GM18508 (cell line): Measurements from ENCODE around the gene MALRD1.

Experiments used
- ATAC-seq: cut with Tn5 transposase; IDR thresholded peaks from one replicate; pipeline ENCODE4 v1.9.1; 2021; ENCODE audit warnings: moderate number of reproducible peaks; ENCODE audit not compliant: insufficient read depth, unreplicated experiment

MALRD1 gene

DNA sequence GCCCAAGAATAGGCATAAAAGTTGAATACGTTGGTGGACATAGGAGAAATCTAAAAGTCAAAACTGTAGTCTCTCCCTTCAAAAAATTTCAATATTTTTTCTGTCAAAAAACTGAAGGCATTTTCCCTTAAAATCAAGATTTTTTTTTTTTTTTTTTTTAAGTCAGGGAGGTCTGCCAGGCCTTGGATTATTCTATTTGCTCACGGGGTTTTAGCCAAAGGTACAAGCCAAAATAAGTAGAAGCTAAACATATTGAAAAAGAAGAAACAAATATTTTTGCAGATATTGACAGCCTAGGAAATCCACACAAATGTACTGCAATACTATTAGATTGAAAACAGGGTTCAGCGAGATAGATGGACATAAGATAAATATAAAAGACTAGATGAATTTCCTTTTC lies 577.6 kb downstream of the MALRD1 start:
- ATAC-seq = no peak

DNA sequence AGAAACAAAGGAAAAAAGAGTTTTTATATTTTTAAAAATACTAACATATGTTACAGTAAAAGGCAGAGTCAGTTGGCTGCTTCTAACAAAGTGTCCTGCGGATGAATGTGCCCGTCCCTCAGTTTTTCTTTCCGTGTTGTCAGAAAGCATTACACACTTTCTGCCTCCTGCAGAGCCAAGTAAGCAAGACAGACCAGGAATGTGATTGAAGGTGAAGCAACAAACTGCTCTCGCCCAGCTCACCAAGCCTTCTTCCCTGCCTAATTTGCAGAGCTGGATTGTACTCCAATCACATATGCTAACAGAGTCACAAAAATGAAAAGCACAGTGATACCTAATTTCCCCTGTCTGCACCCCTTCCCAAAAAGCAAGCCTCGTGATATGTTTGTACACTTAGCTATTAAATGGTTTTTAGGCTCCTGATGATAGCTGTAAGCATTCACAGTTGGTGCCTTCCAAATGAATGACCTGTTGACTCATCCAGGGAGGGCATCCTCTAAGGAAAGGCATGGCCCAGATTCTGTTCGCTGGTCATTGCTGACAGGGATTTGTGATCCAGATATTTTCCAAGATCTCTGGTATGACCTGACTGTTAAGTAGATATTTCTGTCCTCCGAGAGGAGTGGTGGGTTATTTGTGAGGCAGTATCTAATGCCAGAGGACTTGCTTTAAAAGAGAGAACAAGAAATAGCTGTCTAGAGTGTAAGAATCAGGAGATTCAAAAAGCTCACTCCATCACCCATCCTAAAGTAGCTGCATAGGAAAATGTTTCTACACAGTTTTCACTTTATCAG lies 580.4 kb downstream of the MALRD1 start:
- ATAC-seq = no peak

DNA sequence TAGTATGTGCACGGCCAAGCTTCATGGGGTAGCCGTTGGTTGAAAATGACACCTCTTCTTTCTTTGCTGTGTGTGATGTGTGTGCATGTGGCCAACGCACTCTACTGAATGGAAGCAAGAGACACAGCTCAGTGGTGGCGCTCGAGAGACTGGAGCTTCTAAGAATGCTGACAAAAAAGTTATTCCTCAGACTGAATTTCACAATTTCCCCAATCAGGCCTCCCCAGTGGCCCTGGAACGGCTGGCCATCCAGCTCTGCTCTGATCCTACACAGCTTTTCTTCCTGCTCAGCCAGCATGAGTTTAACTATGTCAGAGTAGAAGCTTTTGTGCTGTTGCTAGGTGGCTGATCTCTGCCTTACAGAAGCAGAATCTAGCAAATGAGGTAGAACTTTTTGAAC lies 581.0 kb downstream of the MALRD1 start:
- ATAC-seq = no peak

DNA sequence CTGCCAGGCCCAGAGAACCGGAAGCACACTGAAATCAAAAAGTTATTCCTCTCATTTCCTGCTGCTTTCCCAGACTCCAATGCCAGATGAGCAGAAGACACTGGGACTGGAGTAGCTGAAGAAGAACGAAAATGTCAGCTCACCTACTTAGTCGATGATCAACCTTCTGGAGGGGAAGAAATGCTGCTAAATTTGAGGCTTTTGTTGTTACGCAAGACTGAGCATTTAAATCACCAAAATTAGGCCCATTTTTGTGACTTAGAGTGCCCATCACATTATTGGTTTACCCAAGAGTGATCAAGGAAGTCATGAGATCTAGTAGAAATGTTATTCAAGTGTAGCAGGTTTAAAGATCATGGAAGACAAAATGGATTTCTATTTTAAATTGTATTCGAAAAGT lies 585.6 kb downstream of the MALRD1 start:
- no peak for ATAC-seq

DNA sequence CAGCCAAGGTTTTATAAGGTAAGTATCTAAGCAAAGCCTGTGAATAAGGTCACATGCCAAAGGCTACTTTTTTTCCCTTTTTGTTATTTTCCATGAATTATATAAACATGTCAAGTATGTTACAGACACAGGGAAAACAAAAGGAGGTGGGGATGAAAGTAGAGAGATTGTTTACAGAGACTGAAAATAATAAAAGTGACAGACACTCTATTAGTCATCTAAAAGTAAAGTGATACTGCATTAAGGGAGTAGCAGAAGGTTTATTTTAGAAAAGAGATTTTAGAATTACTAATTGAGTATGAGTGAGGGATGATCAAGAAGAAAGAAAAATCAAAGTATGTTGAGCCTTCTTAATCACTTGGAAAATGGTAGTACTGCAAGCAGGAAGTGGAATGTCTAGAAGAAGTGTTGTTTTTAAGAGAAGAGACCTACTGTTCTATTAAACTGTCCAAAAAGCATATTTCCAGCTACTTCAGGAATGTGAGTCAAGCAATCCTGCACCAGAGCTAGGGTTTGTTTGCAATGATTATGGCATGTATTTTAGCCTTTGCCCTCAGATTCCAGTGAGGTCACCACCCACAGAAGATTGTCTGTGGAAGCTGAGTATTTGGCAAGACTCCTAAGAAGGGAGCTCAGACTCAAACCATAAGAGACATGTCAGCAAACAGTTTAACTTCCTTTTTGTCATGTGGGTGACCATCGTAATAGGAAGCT lies 589.7 kb downstream of the MALRD1 start:
- no peak for ATAC-seq

DNA sequence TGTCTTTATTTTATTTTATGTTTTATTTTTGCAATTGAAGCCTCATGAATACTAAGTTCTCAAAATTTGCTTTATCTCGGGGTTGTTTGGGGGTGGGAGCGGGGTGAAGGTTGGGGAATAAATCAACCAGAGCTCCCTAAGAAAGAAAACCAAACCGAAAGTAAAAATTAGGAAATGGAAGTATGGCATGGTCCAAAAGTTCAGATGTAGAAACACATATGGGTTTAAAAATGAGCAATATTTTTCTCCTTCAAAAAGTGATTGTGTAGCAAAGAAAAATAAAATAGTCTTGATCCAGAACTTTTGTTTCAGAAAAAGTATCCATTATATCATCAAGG lies 590.3 kb downstream of the MALRD1 start:
- no peak for ATAC-seq

DNA sequence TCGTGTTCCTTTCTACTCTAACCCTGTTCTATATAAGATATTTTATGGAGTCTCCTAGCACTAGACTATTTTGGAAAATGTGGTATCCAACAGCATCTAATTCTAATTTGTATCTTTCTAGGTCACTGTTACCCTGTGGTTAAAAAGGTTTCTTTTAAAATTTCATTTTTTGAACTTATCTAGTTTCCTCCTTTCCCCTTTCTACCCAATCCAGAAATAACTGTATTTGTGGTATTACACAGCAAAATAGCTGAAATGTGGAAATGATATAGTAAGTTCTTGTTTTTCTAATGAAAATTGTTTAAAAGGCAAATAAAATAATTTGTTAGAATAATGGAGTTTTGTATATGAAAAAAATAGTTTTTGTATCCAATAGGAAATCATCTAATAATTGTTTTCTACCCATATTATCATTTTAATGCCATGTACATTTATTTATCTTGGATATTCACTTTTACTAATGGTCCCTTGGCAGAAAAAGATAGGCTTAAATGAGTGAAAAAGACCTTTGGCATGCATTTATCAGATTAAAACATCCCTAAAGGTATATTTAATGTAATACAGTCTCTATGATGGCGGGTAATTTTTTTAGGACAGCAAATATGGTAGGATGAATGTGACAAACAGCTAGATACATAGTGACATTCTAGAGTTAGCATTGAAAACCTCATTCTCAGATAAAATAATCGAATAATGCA lies 592.1 kb downstream of the MALRD1 start:
- no peak for ATAC-seq

DNA sequence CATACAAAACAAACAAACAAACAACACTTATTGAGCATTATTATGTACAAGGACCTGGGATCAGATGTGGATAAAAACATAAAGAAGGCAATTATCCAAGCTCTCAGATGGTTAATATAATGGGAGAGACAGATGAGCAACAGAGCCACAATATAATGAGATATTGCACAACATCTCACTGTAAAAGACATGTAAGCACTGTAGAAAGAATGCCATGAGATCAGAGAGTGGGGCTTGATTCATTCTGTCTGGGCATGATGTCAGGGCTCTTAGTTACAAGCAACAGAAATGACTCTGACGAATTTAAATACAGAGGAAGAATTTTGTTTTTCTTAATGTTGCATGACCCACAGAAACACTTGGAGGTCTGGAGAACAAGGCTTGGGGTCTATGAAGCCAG lies 602.9 kb downstream of the MALRD1 start:
- no peak for ATAC-seq

DNA sequence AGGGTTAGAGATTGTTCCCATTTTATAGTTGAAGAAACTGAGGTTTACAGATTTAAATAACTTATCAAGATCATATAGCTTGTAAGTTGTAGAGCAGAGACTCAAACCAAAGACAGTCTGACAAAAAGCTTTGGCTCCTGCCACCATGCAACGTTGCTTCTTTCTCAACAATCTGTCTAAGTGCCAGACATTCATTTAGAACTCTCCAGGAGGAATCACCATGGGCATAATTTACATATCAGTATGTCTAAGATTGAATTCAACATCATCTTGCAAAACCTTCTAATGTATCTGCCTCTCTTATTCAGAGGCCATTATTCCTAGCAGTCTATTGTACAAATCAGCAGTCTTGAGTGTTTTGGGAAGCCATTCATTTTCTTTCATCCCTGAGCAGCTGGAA lies 604.1 kb downstream of the MALRD1 start:
- ATAC-seq = no peak

DNA sequence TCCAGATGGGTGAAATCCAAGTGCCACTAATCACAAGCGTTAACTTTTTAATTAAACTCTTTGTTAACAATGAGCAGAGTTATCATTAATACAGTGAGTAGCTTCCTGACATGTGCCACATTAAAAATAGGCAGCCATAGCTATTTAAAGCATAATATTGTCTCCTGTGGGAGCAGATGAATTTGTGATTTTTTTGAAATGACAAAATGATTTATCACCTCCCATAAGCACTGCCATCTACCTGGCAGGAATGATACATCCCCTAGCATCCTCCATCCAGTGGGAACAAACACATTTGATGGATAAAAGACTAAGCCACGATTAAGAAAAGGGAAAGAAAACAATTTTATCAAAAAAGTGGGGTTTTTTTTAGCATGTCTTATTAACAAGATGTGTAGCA lies 605.3 kb downstream of the MALRD1 start:
- ATAC-seq = no peak

DNA sequence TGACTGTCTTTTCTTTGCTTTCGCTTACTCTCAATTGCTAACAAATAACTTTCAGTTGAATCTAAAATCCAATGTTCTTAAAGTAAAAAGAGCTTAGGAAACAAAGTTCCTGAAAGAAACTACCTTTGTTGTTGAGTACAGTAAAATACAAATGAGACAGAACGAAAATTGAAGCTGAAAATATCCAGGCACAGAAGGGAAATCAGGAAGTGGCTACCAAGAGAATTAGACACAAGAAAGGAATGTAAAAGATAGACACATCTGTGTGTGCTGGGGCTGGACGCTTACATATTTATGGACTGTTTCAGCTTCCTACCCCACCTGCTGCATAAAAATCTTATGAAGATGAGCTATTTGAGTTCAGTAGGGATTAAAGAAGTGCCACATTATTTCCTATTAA lies 606.0 kb downstream of the MALRD1 start:
- no peak for ATAC-seq

DNA sequence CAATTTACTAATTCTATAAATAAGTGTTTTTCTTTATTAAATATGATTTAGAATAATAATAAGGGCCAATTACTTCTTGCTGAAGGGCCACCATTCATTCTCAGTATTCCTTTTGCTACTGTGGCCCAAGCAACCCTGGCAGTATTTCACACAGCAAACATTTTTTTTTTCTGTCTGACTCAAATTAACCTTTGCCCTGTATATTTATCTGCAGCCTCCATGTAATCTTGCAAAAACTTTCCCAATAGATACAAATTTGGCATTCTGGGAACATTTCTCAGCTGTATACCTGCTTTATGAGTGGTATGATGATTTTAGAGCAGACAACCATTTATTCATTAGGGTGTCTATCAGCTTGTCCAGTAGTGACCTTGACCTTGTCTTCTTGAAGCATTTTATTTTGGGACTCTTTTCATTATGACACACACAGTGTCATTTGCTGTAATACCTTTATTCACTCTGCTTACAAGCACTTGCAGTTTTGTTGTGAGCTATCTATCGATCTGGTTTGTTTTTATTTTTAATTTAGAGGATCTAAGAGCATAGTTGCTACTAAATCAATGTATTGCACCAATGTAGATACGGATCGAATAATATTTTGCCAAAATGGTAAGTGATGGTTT lies 607.9 kb downstream of the MALRD1 start:
- ATAC-seq = no peak

DNA sequence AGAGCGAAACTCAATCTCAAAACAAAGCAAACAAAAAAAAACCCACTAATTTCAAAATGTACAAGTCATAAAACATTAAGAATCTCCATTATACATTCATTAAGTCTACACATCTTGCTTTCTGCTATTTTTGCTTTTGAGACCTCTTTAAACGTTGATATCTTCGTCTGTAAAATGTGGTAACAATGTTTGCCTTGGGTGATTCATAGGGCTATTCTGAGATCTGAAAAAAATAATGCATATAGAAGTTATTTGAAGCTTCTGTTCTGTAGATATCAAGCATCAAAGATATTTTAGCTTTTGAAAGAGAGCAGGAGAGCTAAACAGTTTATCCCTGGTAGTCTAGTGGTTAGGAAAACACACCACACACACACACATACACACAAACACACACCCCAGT lies 609.5 kb downstream of the MALRD1 start:
- no peak for ATAC-seq

DNA sequence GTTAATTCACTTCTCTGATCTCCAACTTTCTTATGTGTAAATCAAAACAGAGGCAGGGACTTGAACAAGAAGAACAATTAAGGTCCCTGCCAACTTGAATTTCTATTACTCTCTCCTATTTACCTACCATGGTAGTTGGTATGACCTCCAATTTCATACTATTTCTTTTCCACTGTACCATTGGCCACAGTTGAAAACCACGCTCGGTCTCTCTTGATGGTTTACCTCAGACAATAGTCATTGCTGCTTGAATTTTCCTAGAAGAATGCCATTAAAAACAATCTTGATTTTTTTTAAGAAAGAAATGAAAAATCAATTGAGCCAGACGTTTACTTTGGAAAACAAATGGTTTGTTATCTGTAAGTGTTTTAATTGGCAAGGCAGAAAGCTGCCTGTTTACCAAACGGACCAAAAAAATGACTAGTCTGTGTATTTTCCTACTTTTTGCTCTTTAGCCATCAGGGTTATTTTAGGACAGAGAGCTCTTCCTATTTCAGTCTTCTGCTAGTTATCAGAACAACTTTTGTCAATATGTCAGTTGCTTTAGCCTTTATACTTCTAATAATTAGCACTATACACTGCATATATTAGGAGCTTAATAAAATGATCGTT lies 610.1 kb downstream of the MALRD1 start:
- ATAC-seq = no peak

DNA sequence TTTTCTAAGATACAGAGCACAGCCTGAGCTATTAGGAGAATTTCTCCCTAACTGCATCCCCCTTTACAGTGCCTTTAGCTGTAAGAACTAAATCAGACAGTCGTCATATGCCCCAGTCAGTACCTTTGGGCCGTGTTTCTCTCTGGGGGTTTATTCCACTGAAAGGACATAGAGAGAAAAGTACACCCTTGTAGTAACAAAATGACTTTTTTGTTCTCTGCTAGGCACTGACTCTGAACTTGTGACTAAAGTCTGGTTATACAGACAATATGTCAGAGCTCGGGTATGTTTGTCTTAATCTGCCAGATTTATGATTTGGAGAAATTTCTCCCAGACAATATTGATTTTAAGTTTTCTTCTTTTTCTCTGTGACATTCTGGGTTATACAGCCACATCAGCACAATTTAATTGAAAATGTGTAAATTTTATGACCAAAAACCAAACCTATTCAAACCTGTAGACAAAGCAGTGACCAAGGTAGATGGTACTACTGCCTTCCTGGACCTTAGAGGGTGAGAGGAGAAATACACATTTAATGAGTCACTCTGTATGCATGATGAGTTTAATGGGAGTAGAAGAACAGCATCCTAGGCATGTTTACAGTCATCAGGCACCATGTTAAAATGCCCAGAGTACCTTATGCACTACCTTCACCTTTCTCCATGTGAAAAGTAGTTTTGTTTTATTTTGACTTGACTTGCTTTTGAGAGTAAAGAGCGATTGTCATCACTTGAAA lies 611.5 kb downstream of the MALRD1 start:
- no peak for ATAC-seq

DNA sequence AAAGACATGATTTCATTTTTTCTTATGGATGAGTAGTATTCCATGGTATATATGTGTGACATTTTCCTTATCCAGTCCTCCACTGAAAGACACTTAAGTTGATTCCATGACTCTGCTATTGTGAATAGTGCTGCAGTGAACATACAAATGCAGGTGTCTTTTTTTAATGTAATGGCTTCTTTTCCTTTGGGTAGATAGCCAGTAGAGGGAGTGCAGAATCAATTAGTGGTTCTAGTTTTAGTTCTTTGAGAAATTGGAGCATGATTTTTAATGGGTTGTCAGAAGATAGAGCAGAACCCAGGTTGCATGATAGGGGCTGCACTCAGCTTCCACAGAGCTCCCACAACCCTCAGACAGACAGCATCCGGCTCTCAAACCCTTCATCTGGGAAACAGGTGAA lies 614.7 kb downstream of the MALRD1 start:
- ATAC-seq = no peak

DNA sequence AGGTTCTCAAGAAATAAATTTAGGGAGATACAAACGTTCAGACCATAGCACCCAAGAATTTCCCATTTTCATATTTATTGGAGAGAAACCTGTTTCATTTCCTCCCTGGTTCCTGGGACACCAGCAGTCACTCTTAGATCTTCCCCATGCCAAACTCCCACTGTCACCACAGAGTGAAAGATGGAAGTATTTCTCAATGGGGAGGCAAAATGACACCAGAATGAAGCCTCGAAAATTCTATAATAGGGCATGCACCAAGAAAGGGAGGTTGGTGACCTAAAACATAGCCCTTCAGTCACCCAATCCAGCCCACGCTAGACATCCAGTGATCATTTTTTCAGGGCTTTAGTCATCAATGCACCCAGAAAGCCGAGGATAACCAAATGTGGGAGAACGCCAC lies 619.5 kb downstream of the MALRD1 start:
- ATAC-seq = no peak

DNA sequence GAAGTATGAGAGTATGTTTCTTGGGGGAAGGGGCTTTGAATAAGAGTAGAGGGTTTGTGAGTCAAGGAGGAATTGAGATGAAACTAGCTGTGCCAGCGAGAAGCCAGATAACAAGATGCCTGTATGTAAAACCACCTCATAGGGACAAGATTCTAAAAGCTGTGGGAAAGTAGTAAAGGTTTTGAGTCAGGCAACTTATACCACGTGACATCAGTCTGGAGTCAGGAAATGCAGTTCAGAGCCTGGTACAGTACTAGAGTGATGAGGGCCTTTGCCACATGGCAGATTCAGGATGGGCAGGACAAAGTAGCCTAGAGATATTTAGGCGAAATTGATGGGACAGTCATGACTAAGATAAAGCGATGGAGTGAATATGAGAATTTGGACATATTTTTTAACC lies 627.5 kb downstream of the MALRD1 start:
- ATAC-seq = no peak

DNA sequence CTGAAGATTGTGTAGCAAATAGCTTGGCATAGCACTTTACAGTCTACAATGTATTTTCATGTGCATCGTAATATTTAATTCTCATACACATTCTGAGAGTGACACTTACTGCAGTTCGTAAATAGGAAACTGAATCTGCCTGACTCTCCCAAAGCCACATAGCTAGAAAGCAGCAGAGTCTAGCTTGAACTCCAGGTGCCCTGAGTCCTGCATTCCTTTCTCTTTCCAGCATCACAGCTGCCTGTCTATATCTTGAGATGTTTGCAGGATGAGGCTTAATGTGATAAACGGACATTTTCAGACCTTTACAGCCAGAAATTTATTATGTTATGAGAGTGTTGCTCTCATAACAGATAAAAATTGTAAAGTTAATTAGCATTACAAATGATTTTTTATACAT lies 634.8 kb downstream of the MALRD1 start:
- ATAC-seq = no peak

DNA sequence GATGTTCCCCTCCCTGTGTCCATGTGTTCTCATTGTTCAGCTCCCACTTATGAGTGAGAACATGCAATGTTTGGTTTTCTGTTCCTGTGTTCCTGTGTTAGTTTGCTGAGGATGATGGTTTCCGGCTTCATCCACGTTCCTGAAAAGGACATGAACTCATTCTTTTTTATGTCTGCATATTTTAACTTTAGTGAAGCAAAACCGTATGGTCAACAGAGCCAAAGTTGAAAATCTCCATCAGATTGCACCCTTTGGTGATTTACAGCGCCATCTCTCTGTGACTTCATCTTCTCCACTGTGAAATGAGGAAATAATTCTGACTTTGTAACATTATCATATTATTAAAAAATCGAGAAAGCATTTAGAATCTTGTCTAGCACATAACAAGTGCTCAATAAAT lies 635.4 kb downstream of the MALRD1 start:
- no peak for ATAC-seq
